Activated gamma-delta T cell (primary cell): ENCODE measurements around the gene CASP2.
A peak's percentile ranks its signal among the peaks of the same experiment; 100 is the strongest.

Experiments
- DNase-seq: peaks from one replicate; lab custom pipeline; 2025; lab: John Stamatoyannopoulos, UW

Gene CASP2

GRCh38 chr7:143295870-143296269, 7.7 kb downstream of the CASP2 start:
- DNase-seq: no peak

- no peak for DNase-seq
Observed at GRCh38 chr7:143296686-143297085, 8.5 kb downstream of the CASP2 start.

DNA sequence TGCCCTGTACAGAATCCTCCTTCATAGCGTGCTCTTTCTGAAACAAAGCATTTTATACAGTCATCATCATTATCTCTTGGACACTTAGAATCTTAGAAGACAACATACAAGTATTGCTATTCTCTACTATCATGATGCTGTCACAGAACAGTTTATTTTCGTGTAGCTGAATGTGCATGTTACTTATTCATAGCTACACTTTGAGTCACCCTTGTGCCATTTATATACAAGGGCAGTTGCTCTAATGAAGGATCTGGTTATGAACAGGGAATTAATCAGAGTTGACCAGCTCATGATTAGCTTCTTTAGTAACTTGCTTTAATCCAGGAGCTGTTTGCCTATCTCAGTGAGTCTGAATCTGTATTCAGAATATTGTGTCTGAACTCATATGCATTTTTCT, 11.2 kb downstream of the CASP2 start:
- no peak for DNase-seq

- no peak for DNase-seq
Observed at GRCh38 chr7:143299840-143300239, 11.7 kb downstream of the CASP2 start.

DNA sequence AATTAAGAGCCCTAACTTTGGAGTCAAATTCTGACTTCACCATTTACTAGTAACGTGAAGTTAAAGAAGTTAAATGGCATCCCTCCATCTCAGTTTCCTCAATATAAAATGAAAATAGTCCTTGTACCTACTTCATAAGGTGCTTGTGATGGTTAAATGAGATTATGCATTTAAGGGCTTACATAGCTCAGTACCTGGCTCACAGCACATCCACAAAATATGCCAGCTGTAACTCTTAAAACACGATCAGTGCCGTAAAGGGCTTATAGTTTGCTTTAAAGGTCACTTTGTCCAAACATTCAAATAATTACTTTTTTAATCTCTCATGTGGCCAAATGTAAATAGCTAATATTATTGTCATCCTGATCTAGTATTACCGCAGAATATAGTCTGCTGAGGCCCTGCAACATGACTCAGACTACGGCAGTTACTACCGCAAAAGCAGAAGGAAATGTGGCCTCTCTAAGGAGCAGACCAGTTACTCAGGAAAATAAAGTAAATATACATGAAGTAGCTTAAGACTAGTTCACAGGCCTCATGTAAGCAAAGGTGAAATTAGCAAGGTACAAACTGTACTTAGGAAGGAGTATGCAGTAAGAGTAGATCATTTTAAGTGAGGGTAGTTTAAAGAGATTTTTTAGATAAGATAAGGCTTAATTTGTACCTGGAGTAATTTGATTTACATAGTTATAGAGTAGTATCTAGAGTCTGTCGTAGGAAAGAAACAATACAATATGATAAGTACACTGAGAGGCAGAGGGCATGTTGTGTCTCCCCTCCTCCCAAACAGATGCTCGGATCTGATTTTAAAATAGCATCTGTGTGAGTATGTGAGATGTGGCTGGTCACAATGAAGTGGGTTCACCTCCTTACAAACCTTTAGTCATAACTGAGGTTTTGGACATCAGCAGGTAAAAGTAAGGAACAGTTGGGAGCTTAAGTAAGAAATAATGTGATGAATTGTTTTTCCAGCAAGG, 13.1 kb downstream of the CASP2 start:
- no peak for DNase-seq

DNA sequence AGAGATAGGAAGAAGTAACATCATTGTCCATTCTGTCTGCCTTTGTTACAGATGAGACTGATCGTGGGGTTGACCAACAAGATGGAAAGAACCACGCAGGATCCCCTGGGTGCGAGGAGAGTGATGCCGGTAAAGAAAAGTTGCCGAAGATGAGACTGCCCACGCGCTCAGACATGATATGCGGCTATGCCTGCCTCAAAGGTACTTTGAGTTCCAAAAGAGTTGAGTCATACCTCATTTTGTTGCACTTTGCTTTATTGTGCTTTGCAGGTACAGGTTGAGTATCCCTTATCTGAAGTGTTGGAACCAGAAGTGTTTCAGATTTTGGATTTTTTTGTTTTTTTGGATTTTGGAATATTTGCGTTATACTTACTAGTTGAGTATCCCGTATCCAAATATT, 15.6 kb downstream of the CASP2 start:
- DNase-seq: no peak

DNA sequence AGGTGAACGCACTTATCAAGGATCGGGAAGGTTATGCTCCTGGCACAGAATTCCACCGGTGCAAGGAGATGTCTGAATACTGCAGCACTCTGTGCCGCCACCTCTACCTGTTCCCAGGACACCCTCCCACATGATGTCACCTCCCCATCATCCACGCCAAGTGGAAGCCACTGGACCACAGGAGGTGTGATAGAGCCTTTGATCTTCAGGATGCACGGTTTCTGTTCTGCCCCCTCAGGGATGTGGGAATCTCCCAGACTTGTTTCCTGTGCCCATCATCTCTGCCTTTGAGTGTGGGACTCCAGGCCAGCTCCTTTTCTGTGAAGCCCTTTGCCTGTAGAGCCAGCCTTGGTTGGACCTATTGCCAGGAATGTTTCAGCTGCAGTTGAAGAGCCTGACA, 16.8 kb downstream of the CASP2 start:
- DNase-seq: no peak

GRCh38 chr7:143305423-143306070, 17.4 kb downstream of the CASP2 start:
- peak; percentile 14 for DNase-seq

GRCh38 chr7:143308632-143309031, 20.5 kb downstream of the CASP2 start:
- DNase-seq: no peak

DNA sequence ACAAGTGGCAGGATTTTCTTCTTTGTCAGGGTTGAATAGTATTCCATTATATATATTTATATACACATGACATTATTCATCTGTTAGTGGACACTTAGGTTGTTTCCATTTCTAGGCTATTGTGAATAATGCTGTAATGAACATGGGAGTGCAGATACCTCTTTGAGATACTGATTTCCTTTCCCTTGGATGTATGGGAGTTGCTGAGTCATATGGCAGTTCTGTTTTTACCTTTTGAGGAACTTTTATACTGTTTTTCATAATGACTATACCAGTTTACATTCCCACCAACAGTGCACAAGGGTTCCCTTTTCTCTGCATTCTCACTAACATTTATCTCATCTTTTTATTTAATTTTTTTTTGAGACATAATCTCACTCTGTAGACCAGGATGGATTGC, 26.0 kb downstream of the CASP2 start:
- DNase-seq: no peak

- DNase-seq: no peak
Observed at GRCh38 chr7:143315776-143316175, 27.6 kb downstream of the CASP2 start, which contains the start of gene CLCN1. TSS of gene CLCN1 (plus strand) at chr7:143316111. CDS start at chr7:143316213, 102 bp downstream.

DNA sequence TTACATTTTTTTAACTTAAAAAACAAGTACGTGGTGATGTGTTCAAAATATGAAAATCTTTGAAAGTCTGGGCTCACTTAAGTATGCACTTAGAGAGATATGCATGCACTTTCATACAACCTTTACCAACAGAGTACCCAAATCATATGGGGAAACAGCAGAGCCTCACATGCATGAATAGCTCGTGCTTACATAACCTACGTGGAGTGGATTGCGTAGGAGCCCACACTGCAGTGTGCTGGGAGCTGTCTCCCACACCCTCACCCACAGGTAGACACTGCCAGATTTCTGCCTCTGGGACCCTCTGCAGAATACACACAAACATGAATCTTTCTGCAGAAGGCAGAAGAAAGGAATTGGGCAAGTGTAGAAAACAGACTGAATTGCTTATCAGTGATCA, 28.3 kb downstream of the CASP2 start:
- DNase-seq: no peak

- DNase-seq: no peak
Observed at GRCh38 chr7:143318661-143319060, 30.5 kb downstream of the CASP2 start.

DNA sequence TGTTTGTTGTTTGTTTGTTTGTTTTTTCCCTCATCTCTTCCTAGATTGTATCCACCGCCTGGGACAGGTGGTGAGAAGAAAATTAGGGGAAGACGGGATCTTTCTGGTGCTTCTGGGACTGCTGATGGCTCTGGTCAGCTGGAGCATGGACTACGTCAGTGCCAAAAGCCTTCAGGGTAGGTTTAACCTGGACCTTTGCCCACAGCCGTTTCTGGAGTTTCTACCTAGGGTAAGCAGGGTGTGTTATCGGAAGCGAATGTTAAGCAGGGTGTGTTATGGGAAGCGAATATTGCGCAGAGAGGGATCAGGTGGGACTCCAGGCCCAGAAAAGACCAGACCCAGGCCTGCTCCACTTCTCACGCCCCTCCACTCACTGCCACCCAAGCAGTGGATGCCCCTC, 32.5 kb downstream of the CASP2 start:
- no peak for DNase-seq

DNA sequence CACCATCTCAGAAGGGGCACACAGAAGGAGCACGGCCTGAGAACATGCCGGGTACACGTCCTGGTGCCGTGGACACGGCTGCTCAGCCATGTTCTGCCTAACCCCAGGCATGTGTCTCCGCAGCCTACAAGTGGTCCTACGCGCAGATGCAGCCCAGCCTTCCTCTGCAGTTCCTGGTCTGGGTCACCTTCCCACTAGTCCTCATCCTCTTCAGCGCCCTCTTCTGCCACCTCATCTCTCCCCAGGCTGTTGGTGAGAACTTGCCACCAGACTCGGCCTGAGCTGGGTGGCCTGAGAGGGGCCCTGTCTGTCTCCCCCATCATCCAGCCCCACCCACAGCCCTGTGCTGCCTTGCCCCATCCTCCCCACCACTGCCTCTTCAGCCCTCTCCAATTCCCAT, 33.1 kb downstream of the CASP2 start:
- no peak for DNase-seq

GRCh38 chr7:143321734-143322133, 33.6 kb downstream of the CASP2 start:
- no peak for DNase-seq

DNA sequence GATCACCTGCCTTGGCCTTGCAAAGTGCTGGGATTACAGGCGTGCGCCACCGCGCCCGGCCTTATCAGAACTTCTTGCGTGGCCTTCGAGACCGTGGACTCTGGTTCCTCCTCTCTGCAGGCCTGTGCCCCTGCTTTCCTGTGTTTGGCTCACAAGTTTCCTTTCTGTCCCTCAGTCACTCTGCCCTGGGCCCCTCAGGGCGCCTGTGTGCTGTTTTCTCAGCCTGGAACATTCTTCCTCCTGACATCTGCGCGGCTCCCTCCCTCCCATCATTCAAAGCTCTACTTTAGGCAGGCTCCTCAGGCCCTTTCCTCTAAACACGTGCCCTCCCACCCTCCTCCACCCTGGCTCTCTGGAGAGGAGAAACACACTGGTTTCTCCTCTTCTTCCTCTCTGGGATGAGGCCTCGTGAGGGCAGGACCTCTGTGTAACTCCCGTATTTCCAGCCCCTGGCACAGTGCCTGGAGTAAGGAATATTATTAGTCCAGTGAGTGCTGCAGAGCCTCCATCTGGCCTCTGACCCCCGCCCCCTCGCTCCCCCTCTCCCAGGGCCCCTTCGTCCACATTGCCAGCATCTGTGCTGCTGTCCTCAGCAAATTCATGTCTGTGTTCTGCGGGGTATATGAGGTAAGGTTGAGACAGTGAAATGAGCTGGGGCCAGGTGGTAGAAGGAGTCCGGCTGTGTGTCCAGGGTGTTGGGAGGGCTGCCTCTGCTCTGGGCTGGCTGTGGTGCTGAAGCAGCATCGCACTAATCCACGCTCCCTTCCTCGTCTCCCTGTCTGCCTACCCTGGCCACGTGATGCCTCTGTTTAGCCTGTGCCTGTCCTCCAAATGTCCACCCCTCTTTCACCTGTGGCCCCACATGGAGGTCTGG, 34.8 kb downstream of the CASP2 start:
- DNase-seq: no peak

DNA sequence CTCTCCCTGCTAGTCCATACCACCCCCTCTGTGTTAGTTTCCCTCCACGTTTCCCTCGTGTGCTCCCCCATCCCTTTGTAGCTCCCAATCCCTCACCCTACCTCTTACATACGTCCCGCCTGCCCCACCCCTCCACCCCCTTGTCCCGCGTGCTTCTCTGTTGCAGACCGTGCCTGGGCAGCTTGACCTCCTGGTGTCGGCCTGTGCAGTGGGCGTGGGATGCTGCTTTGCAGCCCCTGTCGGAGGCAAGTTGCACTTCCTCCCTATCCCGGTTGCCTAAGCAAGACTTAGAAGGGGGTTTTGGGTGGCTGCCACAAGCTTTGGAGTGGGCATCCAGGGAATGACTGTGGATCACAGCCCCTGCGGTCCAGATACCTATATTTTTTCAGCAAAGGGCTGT, 35.5 kb downstream of the CASP2 start:
- no peak for DNase-seq

DNA sequence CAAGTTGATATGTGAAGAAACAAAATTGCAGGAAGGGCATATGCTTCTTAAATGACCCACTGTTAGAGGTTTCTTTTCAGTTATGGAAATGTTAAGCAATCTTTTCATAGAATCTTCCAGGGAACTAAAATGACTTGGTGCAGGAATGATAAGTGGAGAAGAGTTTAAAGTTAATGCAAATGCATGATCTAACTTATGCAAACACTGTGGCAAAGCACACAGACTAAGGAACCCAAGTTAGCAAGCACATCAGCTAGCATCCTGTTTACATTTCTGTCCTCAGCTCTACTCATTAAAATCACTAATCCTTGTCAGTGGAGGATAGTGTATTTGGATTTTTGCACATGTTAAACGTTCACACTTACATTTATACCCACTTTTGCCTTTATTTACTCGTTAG, 37.1 kb downstream of the CASP2 start:
- DNase-seq: no peak

DNA sequence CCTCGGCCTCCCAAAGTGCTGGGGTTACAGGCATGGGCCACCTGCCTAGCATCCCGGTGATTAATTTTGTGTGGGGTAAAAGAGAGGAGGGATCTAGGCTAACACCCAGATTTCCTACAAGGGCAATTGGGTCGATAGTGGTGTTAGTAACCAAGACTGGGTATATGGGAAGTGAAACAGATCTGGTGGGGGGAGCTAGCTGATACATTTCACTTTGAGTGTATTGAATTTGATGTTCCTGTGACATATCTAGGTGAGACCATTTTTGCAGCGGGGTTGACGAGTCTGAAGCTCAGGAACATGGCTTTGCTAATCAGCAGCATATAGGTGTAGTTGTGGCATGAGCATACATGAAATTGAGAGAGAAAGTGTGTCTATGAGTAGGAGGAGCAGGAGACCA, 39.8 kb downstream of the CASP2 start:
- DNase-seq: no peak

GRCh38 chr7:143329471-143330170, 41.5 kb downstream of the CASP2 start:
- no peak for DNase-seq
